SHP77 (cell line): ENCODE results near the gene TXNRD3.

Source experiments
- DNase-seq, 2 experiments: peaks; one replicate each; lab custom pipeline; 2025; lab: John Stamatoyannopoulos, UW

The TXNRD3 gene

DNA sequence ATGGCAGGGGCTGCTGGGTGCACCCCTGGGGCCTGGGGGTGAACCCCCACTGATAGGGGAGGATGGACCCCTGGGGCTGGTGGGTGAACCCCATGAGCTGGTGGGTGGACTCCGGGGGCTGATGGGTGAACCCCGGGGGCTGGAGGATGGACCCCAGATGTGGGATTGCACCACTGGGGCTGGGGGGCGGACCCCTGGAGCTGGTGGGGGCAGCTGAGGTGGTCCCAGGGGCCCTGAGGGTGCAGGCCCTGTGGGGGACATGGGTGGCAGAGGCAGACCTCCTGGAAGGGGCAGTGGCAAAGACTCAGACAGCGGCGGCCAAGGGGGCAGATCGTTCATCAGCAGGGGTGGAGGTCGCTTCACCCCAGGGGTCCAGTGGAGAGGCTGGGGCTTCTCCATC, 17.4 kb upstream of the TXNRD3 start:
- DNase-seq = no peak

DNA sequence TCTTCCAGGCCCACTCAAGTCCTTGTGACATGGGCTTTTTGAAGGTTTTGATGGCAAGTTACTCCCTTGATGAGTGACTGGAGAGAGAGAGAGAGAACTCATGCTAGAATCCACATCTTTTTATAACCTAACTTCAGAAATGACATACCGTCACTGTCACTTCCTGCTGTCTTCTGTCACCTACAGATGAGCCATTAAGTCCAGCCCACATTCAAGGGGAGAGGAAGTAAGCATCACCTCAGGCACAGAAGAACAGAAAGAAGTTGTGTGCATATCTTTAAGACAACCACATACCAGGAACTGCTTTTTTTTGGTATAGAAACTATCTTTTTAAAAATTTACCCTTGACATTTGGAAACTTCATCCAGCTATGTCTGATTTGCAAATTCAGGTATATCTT, 16.6 kb upstream of the TXNRD3 start:
- no peak for DNase-seq

DNA sequence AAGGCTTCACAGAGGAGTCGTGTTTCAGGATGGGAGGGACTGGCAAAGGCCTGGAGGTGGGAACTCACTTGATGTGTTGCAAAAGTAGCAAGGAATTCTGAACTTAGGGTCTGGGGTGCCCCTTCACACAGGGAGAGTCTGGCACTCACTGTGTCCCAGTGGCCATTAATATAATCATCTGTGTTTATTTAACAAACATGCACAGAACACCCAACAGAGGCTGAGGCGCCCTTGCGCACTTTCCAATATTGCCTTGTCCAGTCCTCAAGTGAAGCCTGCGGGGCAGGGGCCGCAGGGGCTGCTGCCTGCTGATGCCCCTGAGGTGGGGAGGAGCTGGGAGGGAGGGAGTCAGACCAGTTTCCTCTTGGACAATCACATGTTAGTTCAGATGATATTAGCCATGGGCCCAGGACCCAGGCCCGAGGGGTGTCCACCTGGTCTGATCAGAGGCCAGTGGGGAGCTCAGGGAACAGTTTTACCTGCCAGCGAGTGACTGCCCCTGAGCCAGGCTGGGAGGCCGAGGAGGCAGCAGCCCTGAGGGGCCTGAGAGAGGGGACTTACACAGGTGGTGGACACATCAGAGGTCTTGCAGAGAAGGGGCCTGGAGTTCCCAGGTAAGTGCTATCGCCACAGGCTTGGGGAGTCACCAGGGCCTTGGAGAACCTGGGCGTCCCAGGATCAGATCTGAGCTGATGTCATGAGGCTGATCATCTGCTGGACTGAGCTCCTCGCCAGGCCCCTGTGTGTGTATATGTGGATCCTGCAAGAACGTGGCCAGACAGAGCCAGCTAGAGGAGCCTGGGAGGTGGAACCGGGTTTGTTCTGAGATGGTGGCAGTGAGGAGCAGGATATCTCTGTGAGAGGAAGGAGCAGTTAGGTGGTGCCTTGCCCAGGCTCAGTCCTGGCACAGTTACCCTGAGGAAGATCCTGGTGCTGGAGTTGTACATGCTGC, 13.8 kb upstream of the TXNRD3 start:
- no peak for DNase-seq

DNA sequence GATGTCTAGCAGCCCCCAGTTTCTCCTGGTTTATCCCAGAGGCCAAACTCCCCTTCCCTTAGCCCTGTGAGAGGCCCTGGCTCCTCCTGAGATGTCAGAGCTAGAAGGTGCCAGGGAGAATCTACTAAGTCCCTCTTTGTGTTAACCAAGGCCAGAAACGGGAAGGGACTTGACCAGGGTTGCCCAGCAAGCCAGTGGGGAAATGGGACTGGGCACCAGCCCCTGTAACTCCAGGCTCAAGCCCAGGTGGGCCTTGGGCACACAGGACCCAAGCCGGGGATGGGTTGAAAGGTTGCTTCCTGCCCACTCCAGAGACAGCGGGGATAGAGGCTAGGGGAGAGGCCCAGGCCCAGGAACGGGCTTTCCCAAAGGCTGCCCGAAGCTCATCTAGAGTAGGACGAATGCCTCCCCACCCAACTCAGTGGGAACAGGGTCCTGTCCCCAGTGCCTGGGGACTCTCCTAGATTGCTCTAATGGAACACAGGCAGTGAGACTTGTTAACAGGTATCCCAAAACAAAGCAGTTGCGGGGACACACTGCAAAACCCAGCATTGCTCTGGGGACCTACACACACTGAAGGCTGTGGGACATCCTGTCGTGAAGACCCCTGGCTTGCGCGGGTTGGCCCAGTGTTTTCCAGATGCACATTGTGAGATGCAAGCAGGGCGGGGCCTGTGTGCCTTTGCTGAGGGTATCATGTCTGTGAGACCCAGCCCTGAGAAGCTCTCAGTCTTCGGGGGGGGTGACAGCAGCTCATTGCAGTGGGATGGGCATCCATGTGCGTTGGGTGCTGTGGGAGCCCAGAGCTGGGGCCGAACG, 12.9 kb upstream of the TXNRD3 start:
- DNase-seq = no peak

DNA sequence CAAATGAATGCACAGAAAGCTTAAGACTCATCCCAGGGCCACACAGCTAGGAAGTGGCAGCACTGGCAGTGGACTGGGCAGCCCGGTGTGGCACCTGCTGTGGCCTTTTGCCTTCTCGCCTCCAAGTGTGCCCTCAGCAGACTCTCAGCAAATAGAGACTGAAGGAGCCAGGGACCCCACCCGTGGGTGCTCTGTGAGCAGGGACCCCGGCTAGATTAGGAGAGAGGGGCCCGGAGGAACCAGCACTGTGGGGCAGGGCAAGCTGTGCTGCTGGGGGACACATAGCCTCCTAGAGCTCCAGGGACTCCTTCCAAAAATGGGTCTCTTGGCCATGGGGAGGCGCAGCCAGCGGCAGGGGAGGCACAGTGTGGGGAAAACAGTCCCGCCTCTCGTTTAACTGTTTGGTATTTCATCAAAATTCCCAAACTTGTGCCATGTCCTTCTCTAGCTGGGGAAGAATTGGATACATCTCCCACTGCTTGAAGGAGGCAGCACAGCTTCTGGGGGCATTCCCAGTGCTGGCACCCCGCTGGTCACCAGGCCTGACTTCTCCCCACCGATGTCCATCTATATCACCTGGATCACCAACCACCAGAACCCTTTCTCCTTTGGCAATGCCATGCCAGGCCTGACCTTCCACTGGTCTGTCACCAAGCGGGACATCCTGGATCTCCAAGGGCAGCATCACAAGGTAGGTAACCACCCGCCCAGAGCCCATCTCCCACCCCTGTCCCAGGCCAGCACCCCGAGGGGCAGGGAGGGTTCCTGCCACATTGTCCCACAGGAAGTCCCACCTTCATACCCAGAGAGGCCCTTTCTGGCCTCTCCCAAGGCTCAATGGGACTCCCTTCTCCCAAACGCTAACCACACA, 12.0 kb upstream of the TXNRD3 start:
- DNase-seq = no peak

DNA sequence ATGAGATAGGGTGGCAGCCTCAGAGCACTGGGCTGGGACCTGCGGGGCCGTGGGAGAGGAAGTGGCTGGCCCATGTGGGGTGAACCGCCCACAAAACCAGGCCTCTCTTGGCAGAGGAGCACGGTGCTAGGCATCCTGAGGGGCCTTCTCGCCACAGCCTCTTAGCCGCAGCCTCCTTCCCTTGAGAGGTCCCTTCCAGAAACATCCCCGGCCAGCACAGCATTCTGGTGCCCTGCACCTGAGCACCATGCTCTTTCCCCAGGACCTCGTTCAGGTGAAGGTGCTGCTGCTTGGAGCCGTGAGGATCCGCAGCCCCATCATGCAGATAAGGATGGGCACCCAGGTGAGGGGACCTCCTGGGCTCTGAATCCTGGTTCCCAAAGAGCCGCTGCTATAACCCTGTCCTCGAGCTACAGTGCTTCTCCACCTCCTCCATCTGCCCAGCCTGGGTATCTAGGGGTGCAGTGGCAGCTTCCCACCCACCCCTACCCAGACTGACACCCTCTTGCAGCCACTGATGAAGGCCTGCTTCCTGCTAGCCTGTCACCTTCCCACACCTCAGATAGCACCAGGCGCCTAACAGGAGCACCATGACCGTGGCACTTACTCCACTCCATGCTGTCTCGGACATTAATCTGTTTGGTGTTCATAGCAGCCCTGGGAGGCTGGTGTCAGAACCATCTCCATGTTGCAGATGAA, 11.2 kb upstream of the TXNRD3 start:
- no peak for DNase-seq

DNA sequence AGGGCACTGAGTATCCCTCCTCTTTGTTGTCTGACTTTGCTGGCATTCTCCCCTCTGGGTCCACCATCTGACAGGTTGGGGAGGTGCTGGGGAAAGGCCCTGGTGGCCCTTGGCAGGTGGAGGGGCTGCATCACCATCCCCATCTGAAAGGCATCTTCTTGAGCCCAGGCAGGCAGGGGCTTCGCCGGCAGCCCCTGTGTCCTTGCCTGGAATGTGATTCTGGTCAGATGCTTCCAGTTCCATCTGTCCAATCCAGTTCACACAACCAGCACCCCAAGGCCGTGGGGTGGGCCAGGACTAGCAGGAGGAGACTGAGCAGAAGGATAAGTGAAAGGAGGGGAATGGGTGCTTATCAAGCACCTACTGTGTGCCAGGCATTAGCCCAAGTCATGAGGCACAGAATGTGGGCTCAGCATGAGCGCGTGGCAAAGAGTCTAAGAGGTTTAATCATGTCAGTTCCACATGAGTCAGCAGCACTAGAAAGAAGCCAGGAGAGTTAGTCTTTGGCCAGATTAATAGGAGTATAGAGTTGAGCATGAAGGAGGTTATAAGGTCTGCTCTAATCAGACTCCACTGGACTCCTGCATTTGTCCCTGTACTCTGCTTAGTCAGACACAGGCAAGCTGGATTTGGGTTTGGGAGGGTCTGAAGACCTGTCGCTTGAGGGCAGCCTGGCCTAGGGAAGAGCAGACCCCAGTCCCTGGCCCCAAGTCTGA, 10.5 kb upstream of the TXNRD3 start:
- DNase-seq = no peak

DNA sequence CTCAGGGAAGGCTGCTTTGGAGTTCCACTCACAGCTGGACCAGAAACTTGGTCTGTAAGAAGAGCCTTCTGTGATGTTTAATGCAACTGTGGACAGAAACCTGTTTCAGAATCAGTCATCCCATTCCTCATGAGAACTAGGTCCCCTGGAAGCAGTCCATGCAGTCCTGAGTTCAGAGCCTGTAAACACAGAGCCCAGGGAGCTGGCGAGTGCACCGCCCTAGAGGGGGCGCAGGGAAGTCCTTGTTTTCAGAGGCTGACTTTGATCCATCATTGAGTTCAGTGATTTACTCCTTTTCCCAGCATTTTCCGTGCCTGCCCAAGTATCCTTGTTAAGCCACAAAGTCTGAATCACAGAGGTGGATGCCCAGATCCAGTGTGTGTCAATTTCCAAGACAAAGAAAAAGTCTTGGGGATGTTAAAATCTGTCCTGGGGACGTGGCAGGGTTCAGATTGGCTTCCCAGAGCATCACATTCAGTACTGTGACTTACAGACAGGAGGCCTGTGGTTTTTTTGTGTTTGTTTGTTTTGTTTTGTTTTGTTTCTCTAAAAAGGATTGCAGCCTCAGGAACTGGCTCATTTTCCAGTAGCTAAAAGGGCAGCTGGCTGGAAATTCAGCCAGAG, 9.8 kb upstream of the TXNRD3 start:
- DNase-seq = no peak

DNA sequence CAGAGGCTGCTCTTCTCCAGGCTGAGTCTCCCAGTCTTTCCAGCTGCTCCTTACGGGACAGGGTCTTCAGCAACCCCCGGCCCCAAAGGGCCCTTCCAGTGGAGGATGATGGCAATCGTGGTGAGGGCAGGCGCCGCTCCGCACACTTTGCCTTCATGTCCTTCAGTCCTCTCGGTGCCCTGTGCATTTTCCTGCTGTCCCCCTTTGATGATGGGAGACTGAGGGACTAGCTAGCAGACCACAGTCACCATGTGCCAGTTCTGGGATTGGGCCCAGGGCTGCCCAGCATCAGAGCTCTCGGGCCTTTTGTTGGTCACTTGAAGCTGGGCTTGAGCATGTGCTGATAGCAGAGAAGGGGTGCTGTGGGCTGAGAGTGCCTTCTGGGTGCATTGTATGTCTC, 8.8 kb upstream of the TXNRD3 start:
- DNase-seq = no peak

DNA sequence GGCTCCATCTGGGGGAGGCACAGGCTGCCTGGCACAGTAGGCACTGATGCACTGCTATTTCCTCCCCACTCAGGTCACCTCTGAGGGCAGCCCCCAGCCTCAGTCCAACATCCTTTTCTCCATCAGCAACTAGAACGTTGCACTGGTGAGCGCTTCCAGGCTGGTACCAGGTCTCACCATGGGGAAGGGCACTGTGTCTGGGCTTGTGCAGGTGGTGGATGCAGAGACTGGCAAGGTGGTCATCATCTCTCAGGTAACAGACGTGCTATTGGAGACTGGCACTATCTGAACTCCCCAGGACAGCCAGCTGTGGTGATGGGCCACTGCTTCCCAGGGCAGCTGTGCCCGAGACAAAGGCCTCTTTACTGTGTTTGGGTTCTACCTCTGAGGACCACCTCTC, 8.3 kb upstream of the TXNRD3 start:
- DNase-seq = no peak

DNA sequence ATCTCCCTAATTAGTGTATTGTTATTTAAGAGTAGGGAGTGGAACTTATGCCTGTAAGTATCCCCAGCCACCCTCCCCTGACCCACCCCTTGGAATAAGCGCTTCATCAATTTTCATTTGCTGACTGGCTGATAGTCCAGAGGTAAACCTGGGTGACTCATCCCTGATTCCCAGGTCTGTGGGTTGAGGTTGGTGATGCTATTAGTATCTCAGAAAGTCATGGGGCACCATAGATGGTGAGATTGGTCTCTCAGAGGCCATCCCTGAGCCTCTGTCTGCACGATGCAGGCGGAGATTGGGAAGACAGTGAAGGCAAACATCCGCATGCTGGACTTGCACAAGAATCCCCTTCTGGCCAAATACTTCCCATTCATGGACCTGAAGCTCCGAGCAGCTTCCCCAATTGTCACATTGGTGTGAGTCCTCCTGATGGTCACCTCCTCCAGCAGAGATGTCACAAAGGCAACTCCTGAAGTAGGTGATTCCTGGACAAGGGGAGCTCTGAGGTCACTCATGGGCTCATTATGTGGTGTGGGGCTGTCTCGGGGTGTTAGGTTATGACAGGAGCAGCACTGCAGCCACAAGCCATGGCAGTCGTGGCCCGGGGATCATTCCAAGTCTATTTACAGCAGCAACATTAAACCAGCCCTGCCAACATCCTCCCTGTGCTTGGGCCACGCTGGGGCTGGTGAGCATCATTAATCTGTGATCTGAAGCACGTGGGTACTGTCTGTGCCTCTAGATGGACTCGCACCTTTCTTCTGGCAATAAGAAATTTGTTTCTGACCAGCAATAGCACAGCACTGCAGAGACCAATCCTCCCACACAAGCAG, 6.8 kb upstream of the TXNRD3 start:
- no peak for DNase-seq

DNA sequence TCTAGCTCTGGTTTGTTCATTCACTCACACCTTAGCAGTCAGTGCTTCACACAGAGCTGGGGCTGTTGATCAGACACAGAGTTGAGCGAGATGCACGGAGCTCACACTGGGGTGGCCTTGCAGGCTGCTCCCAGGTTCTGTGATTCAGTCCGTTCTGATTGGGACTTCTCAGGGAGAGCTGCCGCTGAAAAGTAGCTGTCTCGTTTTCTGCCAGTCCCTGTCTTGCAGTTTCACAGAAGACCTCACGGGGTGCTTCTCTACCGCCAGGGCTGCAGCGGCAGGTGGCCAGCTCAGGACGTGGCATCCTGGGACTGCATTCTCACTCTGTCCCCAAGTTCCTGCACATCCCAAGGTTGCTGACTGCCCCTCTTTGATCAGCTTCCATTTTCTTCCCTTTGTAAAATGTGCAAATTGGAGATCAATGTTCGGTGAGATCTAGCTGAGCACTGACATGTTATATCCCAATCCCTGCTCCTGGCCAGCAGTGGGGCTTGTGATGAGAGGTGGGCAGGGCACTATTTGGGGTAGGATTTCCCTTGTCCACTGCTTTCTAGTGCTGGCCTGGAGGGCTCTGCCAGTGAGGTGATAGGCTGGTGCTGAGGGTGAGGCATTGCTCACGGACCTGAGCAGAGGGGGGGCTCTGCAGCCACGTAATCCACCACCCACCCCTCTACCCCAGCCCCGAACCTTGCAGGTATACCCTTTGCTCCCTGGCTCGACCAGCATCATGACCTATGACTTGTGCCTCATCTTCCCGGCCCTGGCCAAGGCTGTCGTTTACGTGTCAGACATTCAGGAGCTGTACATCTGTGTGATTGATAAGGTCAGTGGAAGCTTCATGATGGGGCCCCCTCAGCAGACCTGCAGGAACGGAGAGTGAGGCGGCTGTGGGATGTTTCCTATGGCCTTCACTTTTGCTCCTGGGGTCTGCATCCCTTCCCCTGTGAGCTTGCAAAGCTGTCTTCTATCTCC, 5.3 kb upstream of the TXNRD3 start:
- peak in 1 of 2 experiments; percentile 3 for DNase-seq

DNA sequence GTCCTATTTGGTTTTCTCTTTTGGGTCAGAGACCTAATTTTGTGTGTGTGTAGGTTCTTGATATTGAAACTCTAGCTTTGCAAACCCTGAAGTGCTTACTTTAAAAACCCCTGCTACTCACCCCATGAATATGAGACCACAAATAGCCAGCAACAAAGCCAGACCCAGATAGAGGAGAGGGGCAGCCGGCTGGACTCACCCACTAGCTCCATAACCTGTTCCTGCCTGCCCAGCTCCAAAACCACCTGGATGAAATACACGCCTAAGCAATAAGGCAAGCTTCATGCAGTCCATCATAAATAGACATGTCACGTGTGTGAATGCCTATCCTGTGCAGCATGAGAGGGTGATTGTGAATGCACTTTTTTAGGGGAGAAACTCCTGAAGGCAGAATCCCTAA, 3.7 kb upstream of the TXNRD3 start:
- no peak for DNase-seq

DNA sequence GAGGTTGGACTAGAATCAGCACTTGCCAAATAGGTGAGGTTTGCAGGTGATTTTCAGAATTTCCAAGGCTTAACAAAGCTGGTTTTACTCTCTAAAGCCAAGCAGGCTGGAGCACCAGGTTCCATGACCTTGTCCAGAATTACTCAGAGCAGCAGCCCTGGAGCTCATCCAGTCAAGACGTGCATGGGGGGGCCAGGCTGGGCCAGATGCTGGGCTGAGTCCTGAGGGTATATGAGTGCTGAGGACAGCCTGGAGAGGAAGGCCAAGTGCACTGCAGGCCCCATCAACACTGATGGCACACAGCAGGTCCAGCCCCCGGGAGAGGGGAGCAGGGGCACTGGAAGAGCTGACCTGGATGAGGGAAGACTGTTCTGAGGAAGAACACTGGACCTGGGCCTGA, 3.0 kb upstream of the TXNRD3 start:
- no peak for DNase-seq

DNA sequence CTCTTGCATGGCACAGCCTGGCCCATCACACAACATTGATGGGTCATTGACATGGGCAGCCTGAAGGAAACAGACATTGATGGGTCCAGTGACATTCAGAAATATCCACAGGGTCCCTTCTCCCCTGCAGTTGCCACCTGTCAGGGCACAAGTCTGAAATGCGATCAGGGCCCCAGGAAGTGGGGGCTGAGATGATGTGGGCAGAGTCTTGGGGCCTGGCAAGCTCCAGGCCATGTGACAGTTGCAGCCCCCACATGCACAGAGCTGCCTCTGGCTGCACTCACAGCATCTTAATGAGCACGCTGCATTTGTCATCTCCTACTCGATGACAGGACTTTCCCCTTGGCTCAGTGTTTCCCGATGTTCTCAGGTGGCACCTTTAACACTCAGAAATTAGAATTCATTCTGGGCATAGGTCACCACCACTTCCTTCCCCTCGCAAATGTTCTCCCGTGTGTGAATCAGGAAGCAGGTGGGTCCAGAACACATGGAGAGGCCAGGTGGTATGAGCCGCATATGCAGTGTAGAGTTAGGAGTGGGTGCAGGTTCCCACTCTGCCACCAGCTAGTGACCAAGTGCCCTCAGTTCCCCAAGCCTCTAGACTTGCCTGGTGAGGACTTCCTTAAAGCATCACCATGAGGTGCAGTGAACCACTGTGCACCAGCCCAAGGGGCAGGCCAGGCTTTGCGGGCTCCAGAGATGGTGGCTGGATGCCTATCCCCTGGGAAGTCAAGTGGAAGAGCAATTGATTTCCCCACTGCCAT, 1.6 kb upstream of the TXNRD3 start:
- no peak for DNase-seq

DNA sequence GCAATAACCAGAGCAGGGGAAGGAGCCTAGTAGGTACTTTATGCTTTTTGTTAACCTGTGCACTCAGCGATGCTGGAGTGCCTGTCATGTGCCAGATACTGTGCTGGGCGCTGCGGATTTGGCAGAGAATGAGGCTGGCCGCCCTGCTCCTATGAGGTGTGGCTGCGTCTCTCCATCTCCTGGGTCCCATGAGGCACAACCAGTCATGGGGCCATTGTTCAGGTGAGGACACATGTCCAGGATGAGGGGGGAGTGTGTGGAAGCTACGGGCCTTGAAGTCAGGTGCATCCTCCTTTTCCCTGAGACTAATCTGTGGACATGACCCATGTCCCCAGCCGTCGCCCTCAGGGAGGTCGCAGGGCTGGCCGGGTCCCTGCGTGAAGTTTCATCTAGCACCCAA, 963 bp upstream of the TXNRD3 start:
- DNase-seq = no peak

DNA sequence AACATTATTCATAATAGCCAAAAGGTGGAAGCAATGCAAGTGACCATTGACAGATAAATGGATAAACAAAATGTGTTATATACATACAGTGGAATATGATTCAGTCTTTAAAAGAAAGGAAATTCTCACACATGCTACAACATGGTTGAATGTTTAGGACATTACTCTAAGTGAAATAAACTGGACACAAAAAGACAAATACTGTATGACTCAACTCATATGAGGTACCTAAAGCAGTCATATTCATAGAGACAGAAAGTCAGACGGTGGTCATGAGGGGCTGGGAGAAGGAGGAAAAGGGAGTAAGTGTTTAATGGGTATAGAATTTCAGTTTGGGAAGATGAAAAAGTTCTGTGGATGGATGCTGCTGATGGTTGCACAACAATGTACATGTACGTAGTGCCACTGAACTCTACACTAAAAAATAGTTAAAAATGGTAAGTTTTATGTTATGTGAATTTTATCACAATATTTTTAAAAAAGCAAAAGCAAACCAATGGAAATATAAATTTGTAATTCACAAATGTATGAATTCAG, 5.3 kb downstream of the TXNRD3 start:
- DNase-seq = no peak
